Fibroblast of lung (primary cell): Measurements from ENCODE around the gene PCSK1N. TPM values are rescaled to one million over a fixed set of nuclear protein-coding genes. Genes with fewer than 3 reads are reported as not detected.

Experiments used
- DNase-seq, 2 donors: peaks; one replicate each; pipeline versions ENCODE4 v3.0.0 to v3.0.0-alpha.2; 2010; ENCODE audit warnings: low read depth in 2 of 2
- H2AFZ ChIP-seq: 2 replicates; pipeline ENCODE4 v1.5.1; 2012; ENCODE audit warnings: low read length, control low read depth, inconsistent platforms
- H3K27ac ChIP-seq: 2 replicates; pipeline ENCODE4 v1.5.1; 2011; ENCODE audit warnings: low read length, control low read depth; ENCODE audit not compliant: insufficient read depth
- H3K27me3 ChIP-seq: 2 replicates; pipeline ENCODE4 v1.5.1; 2011; ENCODE audit warnings: mild to moderate bottlenecking, low read length; ENCODE audit not compliant: control insufficient read depth, insufficient read depth
- H3K36me3 ChIP-seq: 2 replicates; pipeline ENCODE4 v1.5.1; 2011; ENCODE audit warnings: low read length; ENCODE audit not compliant: control insufficient read depth, insufficient read depth
- H3K4me1 ChIP-seq: 2 replicates; pipeline ENCODE4 v1.5.1; 2011; ENCODE audit warnings: low read length; ENCODE audit not compliant: control insufficient read depth, insufficient read depth; ENCODE audit errors: extremely low read depth
- H3K4me2 ChIP-seq: 2 replicates; pipeline ENCODE4 v1.5.1; 2011; ENCODE audit warnings: low read length, control low read depth; ENCODE audit not compliant: insufficient read depth; ENCODE audit errors: extremely low read depth
- H3K4me3 ChIP-seq, 4 experiments: fragments of 200-600 bp in 1 of 4; sonication (generic) in 1 of 4; replicated peaks in 1 of 4; 2 replicates each; pipeline ENCODE4 v1.5.1; 2011 to 2016; ENCODE audit warnings: low read length in 4 of 4, low read depth in 3 of 4, mild to moderate bottlenecking in 3 of 4, control low read depth in 2 of 4, inconsistent platforms in 1 of 4, mixed read lengths in 1 of 4; ENCODE audit not compliant: insufficient read depth in 1 of 4; ENCODE audit errors: control extremely low read depth in 1 of 4
- H3K79me2 ChIP-seq: 2 replicates; pipeline ENCODE4 v1.5.1; 2012; ENCODE audit warnings: mild to moderate bottlenecking, low read length, inconsistent platforms; ENCODE audit not compliant: control insufficient read depth, insufficient read depth
- H3K9ac ChIP-seq: 2 replicates; pipeline ENCODE4 v1.5.1; 2011; ENCODE audit warnings: mild to moderate bottlenecking, low read length, control low read depth; ENCODE audit not compliant: insufficient read depth
- H3K9me3 ChIP-seq: 2 replicates; pipeline ENCODE4 v1.5.1; 2012; ENCODE audit warnings: low read depth, low read length; ENCODE audit not compliant: control insufficient read depth, insufficient read depth
- H4K20me1 ChIP-seq: 2 replicates; pipeline ENCODE4 v1.5.1; 2011; ENCODE audit warnings: low read length; ENCODE audit not compliant: control insufficient read depth, insufficient read depth; ENCODE audit errors: extremely low read depth
- CTCF ChIP-seq, 2 donors: IDR thresholded peaks in 1 of 2; conservative IDR thresholded peaks in 1 of 2; 1 replicate in 1 of 2; 2 replicates in 1 of 2; pipeline ENCODE4 v1.5.1; 2011 to 2012; ENCODE audit warnings: low read length in 2 of 2, control low read depth in 1 of 2, inconsistent platforms in 1 of 2, low read depth in 1 of 2, mild to moderate bottlenecking in 1 of 2
- EZH2 ChIP-seq: IDR thresholded peaks from 2 replicates; pipeline ENCODE4 v1.5.1; 2012; ENCODE audit warnings: low read length, control low read depth, mild to moderate bottlenecking; ENCODE audit errors: missing control alignments
- polyA plus RNA-seq, 2 donors: library from polyadenylated mRNA; depleted of rRNA in 1 of 2; stranded (reverse) in 1 of 2; unstranded in 1 of 2; fragments of >200 nt; gene quantifications; 2 replicates each; pipeline ENCODE4 v1.2.1, GENCODE V29; 2011 to 2012; ENCODE audit warnings: missing spikeins in 1 of 2
- total RNA-seq: library from RNA; depleted of rRNA; stranded (reverse); fragments of >200 nt; gene quantifications from 2 replicates; pipeline ENCODE4 v1.2.1, GENCODE V29; 2014

The PCSK1N gene
- total and polyA plus RNA-seq, 2 donors (not counting 1 experiment from before 2014, with no cell fraction given): 0.08 to 0.17 TPM

- Histone ChIP-seq H3K4me1 (no peaks in the 10 kb centered on the region), H3K9me3 (no peaks in the 10 kb centered on the region), H3K27me3 (no peaks in the 10 kb centered on the region), H3K4me2 (no peak overlapping the region), H3K9ac (no peak overlapping the region), H3K79me2 (no peaks in the 10 kb centered on the region), H3K27ac (no peak overlapping the region), H3K4me3 (no peak overlapping the region), H4K20me1 (no peaks in the 10 kb centered on the region), H2AFZ (no peak overlapping the region), H3K36me3 (no peaks in the 10 kb centered on the region)
- no peak for DNase-seq
- TF ChIP-seq CTCF (conservative IDR thresholded peaks at IDR 0.05 in 1 of 2, IDR thresholded peaks at IDR 0.05 in 1 of 2; ENCODE audit: low read depth in 1 of 2, low read length in 2 of 2): no peak
Measured at GRCh38 chrX:48784726-48785125, 50.7 kb downstream of the PCSK1N start.

GRCh38 chrX:48782795-48783194 lies 52.6 kb downstream of the PCSK1N start:
- no peak overlapping the region for H2AFZ ChIP-seq
- TF ChIP-seq EZH2: no peak
- no peak for TF ChIP-seq CTCF (conservative IDR thresholded peaks at IDR 0.05 in 1 of 2, IDR thresholded peaks at IDR 0.05 in 1 of 2; ENCODE audit: low read depth in 1 of 2, low read length in 2 of 2)
- DNase-seq: no peak
- H3K36me3 ChIP-seq: no peaks in the 10 kb centered on the region
- no peak overlapping the region for H3K4me2 ChIP-seq
- H3K4me3 ChIP-seq: no peak overlapping the region
- H3K27me3 ChIP-seq: no peaks in the 10 kb centered on the region
- H3K79me2 ChIP-seq: no peaks in the 10 kb centered on the region
- no peaks in the 10 kb centered on the region for H3K9me3 ChIP-seq
- H3K4me1 ChIP-seq: no peaks in the 10 kb centered on the region
- H3K9ac ChIP-seq: no peak overlapping the region
- no peaks in the 10 kb centered on the region for H4K20me1 ChIP-seq
- no peak overlapping the region for H3K27ac ChIP-seq

GRCh38 chrX:48782216-48782615 lies 53.2 kb downstream of the PCSK1N start:
- H2AFZ ChIP-seq: no peak overlapping the region
- no peaks in the 10 kb centered on the region for H4K20me1 ChIP-seq
- H3K9ac ChIP-seq: no peak overlapping the region
- H3K4me2 ChIP-seq: no peak overlapping the region
- H3K4me3 ChIP-seq: no peak overlapping the region
- H3K27me3 ChIP-seq: no peaks in the 10 kb centered on the region
- no peaks in the 10 kb centered on the region for H3K4me1 ChIP-seq
- H3K27ac ChIP-seq: no peak overlapping the region
- no peaks in the 10 kb centered on the region for H3K9me3 ChIP-seq
- TF ChIP-seq CTCF (conservative IDR thresholded peaks at IDR 0.05 in 1 of 2, IDR thresholded peaks at IDR 0.05 in 1 of 2; ENCODE audit: low read depth in 1 of 2, low read length in 2 of 2) (no peak), EZH2 (no peak)
- no peaks in the 10 kb centered on the region for H3K79me2 ChIP-seq
- H3K36me3 ChIP-seq: no peaks in the 10 kb centered on the region
- DNase-seq: no peak
